GM19328 (cell line): ENCODE results near the gene SEL1L.
"Not testable (repeated sequence)": the region's sequence is repeated elsewhere in the genome, so short reads cannot be mapped to it uniquely, and the experiment has no call there.

Source experiments
- ATAC-seq: cut with Tn5 transposase; IDR thresholded peaks from one replicate; pipeline ENCODE4 v1.9.1; 2021; ENCODE audit warnings: mild to moderate bottlenecking, moderate library complexity; ENCODE audit not compliant: unreplicated experiment

The SEL1L gene

DNA sequence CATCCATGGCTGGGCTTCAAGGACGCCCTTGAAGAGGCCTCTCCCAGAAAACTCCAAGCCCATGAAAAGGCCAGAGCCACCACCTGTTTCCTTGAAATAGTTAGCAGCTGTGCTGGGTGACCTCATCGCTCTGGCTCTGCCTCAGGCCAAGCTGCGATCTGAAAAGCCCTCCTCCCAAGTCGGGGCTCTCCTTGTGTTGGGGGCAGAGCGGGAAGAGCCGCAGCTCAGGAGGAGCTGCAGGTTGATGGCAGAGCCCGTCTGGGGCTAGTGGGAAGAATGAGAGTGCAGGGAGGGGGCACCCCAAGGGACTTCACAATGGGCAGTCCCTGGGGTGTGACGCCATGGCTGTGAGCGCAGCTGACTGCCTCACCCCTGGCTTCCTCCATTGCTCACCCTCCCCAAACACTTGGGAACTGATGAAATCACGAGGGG is 83.5 kb downstream of the SEL1L start:
- ATAC-seq, result no peak

DNA sequence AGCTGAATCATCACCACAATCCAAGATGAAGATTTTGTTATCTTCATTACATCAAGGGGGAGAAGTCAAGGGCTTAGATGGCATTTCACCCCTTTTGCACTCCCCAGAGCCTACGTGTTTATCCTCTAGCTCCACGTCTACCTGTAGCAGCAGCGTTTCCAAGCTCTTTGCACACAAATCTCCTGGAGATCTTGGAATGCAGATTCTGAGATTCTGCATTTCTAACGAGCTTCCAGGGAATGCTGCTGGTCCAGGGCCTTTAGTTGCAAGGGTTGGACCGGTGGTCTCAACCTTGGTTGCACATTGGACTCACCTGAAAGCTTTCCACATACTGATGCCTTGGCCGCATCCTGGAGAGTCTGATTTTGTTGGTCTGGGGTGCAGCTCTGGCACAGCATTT is 84.1 kb downstream of the SEL1L start:
- ATAC-seq, result no peak

DNA sequence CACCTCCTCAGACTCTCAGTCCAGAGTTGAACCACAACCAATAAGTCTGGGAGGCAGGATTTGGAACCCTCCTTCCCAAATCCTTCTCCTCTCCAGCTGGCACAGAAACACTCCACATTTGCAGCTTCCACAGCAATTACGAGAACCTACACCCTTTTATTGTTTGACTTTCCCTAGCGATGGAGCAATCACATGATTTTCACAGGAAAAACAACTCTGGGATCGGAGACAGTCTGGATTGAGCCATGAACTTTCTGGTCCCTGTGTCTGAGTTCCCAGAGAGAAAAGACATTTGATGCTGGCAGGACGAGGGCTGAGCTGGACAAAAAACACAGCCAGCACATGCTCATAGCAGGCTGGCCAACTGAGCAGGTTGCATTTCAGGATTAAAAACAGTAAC is 84.5 kb downstream of the SEL1L start:
- no peak for ATAC-seq

DNA sequence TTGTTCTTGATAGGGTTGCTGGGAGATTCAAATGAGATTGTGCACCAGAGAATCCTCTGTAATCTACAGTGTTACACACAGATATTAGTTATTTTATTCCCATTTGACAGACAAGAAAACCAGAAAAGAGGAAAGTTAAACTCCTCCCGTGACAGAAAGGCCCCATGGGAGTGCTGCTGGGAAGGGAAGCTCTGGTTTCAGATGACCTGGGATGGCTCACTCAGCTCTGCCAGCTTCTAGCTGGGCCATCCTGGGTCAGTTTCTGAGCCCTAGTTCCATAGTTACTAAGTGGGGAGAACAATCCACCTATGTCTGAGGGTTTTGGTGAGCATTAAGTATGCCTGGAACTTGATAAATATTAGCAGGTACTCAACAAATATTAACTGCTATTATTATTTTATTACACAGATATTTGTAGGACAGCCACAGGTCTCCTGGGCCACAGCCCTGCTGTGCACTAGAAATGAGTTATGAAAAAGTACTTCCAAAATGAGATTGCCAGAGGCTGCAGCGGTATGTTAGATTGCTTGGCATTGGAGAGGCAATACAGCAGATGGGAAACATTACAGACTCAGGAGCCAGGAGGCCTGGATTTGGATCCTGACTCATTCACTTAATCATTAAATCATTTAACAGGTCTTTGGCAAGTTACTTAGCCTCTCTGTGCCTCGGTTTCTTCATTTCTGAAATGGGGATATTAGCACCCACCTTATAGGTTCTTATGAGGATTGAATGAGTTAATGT is 86.5 kb downstream of the SEL1L start:
- ATAC-seq, result no peak

DNA sequence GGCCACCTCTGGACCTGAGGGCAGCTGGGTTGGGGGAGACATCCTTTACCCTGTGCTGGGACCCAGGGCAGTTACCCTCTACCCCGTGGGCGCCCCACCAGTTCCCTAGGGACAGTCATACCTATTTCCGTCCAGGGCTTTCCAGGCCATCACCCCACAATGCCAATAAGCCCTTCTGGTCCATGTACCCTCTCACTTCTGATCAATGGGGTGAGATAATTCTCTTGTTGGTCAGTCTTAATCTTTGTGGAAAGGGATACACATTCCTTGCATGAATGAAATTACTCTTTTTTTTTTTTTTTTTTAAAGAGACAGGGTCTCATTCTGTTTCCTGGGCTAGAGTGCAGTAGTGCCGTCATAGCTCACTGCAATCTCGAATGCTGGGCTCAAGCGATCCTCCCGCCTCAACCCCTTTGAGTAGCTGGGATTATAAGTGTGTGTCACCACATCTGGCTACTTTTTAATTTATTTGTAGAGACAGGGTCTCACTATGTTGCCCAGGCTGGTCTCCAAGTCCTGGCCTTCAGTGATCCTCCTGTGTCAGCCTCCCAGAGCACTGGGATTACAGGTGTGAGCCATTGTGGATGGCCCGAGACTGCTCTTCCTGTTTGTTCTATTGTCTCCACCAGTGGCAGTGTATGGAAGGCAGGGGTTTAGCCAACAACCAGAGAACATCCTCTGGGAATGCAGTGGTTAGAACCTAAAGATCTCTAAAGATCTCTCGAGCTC is 87.2 kb downstream of the SEL1L start:
- no peak for ATAC-seq

DNA sequence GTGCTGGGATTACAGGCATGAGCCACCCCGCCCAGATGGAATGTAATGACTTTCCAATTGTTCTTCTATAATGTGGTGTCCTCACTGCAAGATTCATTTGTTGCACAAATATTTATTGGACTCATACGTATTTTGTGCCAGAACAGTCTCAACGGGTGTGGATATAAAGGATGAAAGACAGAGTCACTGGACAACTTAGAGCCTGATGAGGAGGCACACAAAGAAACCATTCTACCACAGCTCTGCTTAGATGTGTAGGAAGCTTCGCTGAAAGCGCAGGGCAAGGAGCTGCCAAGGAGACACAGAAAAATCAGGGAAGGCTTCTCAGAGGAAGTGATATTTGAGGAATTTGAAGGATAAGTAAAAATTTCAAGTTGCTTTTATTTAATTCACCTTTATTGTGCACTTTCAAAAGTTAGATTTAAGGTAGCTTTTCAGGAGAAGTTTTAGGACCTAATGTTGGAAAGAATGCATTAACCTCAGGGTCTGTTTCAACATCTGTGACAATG is 92.0 kb downstream of the SEL1L start:
- no peak for ATAC-seq

DNA sequence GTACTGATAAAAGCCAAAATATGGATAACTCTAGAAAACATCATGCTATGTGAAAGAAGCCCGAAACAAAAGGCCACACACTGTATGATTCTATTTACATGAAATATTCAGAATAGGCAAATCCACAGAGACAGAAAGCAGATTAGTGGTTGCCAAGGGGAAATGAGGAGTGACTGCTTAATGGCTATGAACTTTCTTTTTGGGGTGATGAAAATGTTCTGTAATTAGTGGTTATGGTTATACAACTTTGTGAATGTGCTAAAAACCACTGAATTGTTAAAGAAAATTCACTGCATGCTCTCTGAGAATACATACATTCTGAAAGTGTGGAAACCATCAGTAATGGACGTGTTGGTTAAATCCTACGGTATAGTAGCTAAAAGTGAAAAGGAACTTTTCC is 93.6 kb downstream of the SEL1L start:
- no peak for ATAC-seq

DNA sequence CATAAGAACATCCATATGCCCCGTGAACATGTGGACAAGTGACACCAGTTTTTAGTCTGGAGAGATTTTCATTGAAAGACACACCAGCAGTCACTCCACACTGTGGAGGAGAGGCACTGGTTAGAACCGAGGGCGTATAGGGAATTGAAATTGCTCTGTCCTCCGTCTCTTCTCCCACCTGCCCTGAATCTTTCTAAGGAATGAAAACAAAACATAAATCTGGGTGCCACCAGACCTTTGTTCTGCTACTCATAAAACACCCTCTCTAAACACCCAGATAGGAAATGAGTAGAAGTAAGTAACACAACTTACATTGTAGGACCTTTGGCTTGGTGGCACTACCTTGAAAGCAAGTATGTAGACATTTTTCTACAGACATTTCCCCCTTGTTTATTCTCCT is 96.4 kb downstream of the SEL1L start:
- ATAC-seq, result no peak

DNA sequence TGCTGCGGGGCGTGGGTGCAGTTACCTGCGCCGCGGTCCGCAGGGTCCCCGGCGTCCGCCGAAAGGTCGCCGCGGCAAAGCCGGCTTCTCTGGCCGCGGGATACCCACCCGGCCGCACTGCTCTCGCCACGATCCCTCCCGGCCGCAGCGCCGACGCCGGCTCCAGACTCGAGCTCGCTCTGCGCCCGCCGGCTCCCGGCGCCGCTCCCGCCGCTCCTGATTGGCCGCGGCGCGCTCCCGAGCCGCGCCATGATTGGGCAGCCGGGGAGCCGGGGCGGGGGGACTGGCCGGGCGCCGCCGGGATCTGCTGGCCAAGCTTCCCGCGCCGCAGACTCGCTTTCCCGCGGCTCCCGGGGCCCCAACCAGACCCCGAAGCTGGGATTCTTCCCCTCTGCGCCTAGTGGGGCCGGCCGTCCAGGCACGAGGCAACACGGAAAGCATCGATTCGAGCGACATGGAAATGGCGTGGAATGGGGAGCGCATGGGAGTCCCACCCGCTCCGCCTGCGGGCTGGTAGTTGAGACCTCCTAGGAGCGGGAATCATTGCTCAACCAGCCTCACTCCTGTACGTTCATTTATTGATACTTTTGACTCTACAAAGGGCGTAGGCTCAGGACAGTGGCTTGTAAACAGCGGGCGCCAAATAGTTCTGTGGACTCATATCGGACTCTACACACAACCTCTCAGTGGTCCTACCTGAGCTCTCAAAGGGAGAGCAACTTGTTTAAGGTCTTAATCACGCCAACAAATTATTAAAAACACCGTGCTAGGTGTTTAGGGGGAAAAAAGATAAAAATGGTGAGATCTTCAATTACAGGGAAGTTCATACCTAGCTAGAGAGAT is 97.1 kb downstream of the SEL1L start:
- peak; percentile 74 for ATAC-seq

DNA sequence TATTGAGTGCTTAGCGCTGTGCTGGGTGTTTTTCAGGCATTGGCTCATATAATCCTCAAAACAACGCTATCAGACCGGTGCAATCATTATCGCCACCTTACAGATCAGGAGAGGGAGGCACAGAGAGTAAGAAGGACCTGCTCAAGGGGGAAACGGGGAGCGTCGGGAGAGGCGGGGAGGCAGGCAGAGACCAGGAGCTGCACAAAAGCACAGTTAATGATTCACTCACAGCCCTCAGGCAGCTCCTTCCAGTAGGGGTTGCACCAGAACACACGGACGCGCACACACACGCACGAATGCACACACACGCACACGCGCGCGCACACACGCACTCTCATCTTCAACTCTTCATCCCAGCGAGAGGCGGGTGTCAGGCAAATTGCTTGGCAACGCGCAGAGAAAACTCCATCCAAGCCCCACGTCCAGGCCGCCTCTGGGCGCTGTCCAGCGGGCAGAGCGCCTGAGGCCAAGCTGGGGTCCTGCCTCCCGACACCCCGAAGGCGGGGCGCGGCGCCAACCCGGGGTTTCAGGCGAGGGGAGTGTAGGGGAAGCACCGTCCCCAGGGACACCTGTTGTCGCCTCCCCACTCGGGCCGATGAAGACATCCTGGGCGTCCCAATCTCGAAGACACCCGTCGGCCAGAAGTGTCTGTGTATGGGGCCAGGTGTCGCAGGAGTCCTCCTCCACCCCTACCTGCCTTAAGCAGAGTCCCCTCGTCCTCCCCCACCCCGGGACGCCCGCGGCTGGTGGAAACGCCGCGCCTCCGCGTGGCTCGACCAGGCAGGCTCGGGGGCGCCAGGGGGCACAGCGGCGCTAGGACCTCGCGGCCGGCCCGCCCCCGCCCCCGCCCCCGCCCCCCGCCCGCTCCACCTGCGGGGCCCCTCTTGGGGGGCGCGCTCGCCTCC is 98.0 kb downstream of the SEL1L start:
- peak; percentile 22 for ATAC-seq

DNA sequence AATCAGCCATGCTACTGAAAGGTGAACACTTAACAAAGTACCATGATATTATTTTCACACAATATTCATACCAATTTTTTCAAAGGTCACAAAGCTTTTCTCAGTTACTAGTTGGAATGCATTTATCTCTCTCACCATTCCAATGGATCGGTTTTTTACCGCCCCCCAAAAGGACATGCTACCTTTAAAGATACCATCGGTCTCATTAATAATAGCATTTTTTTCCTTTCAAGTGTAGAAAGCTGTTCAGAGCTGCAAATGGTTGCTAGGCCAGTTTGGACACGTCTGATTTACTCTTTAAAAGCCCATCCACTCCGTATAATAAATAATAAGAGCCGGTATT is 98.6 kb downstream of the SEL1L start:
- ATAC-seq, result no peak

DNA sequence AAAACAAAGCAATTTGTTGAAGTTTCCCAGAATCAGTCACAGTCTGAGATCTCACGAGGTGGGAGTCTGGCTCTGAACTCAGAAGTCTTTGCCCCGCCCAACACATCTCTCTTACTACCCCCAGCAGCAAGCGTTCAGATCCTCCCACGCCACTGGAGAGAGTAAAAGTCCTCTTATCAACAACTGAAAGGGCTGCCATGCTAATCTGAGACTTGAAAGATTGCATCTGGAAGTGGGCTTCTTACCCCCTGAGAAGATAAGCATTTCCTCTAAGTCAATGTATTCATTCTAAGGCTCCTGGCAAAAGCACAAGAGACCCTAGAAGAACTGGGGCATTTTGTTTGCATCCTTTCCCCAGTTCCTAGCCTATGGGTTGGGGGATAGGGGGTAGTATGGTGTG is 99.4 kb downstream of the SEL1L start:
- no peak for ATAC-seq

DNA sequence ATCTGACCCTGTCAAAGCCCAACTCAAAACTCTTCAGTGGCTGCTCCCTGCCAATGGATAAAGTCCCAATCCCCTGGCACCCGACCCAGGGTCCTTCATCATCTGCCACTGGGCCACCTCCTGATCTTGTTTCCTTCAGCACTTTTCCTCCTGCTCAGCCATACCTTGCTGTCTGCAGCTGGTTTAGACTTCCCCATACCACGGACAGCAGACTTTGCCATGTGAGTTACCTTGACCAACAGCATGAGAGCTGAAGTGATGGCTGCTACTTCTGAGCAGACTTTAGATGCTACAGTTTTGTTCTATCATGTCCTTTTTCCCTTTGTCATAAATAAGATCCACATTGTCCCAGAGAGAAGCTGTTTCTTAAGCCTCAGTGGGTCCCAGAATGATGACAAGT is 100.3 kb downstream of the SEL1L start:
- no peak for ATAC-seq

DNA sequence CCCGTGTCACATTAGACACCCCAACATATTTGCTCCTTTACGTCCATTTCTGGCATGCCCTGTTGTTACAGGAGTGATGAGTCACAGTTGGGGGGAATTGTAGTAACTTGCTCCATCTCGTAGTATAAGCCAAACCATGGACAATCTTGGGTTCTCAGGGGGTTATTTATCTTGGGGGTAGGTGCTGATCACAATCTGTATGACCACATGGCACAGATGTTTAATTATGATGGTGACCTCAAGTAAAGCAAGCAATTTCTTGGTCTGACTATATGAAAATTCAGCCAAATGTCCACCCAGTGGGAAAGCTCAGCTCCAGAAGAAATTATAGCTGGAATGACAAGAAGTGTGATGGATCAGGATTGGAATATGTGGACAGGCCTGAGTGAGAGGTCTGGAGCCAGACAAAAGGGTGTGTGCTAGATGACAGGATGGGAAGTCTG is 101.4 kb downstream of the SEL1L start:
- no peak for ATAC-seq

DNA sequence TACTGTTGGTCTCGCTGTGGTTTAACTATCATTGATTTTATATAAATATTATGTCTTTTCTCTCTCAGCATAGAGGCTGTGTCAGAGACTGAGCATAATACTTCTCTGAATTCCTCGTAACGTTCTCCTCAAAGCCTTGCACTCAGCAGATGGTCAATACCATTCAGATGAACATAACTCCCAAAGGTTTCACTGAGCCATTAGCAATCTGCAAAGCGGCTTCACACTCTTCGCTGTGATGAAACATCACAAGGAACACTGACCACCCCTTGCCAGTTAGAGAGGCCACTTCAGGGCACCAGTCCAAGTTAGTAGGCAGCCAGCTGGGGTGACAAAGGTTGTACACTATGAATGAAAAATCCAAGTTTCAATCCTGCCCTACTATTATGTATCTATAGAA is 103.4 kb downstream of the SEL1L start:
- no peak for ATAC-seq

DNA sequence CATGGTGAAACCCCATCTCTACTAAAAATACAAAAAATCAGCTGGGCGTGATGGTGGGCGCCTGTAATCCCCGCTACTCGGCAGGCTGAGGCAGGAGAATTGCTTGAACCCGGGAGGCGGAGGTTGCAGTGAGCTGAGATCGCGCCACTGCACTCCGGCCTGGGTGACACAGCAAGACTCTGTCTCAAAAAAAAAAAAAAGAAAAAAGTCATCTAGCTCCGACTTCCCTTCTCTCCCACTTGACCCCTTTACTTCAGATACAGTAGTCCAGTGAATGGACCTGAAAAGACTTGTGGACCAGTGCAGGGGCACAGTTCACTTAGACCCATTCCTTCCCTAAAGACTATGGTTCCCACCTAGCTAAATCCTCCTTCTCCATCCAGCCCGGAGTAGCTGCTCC is 103.9 kb downstream of the SEL1L start:
- not testable (repeated sequence) for ATAC-seq

DNA sequence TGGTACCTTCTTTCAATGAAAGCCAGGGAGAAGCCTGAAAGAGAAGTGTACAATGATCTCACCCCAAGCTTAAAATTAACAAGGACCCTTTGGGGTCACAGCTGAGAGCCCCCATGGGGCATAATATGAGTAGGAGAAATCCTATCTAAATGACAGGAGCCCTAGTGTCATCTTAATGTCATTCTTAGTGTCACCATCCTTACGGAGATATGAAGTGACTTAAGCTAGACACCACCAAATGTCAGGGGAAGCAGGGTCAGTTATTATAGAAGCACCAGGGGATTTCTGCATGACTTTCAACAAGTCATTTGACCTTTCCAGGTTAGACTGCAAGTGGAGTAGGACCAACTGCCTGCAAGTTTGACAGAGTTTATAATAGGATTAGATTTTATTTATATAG is 104.6 kb downstream of the SEL1L start:
- ATAC-seq, result no peak

DNA sequence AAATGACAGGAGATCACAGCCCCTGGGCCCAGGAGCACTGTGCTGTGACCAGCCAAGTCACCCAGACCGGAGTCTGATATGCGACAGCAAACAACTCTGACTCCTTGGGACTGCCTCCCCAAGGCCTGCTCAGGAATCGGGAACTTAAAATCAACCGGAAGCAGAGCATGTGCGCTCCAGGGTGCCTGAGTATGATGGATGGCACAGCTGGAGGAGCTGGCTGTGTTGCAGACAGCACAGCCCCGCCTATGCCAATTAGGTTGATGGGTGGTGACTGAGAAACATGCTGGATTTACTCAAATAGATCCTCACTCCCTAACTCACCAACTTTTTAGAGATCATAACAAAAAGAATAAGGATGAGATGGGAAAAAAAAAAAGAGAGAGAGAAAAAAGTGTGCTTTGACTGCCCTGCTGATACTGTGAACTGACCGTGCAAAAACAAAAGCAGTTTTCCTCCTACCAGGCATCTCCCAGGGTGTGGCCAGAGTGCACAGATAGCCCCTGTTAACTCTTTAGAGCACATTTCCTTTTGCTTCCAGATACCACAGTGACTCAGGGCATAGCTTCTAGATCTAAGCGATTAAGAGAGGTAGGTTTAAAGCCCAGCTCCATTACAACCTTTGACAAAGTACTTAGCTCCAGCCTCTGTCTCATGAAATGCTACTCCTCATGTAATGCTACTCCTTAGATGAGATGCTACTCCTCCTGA is 106.2 kb downstream of the SEL1L start:
- no peak for ATAC-seq

DNA sequence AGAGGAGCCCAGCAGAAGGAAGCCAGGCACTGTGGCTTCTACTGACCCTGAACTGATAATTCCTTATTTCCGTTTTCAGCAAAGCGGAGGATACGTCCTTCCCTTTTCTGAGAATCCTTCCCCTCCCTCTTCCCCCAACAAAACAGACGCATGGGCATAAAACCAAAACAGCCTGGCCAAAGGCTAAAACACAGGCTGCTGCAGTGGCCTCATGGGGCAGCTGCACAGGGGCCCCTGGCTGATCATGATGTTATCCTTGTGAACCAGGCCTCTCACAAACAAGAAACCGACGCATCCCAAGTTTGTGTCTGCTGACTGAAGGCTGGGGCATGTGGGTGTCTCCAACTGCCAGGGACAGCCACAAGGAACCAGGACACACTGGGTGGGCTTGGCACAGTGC is 110.1 kb downstream of the SEL1L start:
- ATAC-seq, result no peak
